ENCODE measurements around the gene SPG21. TPM values are rescaled to one million over a fixed set of nuclear protein-coding genes. Genes with fewer than 3 reads are reported as not detected.

Gene SPG21
- total RNA-seq, 1 experiment from 2014 or later, result 89.1 TPM

- Histone ChIP-seq H3K4me1 (ENCODE audit: insufficient read depth, low read length, poor library complexity, severe bottlenecking) (peaks cover 20% of the 10 kb centered on the region), H3K27ac (ENCODE audit: low read depth, low read length, poor library complexity, severe bottlenecking) (peak overlapping the region; percentile 43), H3K4me3 (ENCODE audit: low read depth, low read length, poor library complexity, severe bottlenecking) (no peak overlapping the region), H3K36me3 (ENCODE audit: insufficient read depth, low read length, poor library complexity, severe bottlenecking) (peaks cover 22% of the 10 kb centered on the region), H3K27me3 (replicated peaks; ENCODE audit: insufficient read depth, low read depth, low read length, poor library complexity) (no peaks in the 10 kb centered on the region), H3K9me3 (ENCODE audit: low read depth, low read length, poor library complexity, severe bottlenecking) (no peaks in the 10 kb centered on the region)
- intact Hi-C loops (cut with micrococcal nuclease; ENCODE audit: unreplicated experiment), result no loop called here
- DNase-seq (ENCODE audit: low spot score), result no peak
- ChIA-PET CTCF (interaction anchor here (0.6 kb wide), 1 partner anchor 33 kb away, joined by 9 read pairs; no protein-coding TSS in a partner anchor), POLR2A (ENCODE audit: low non-redundant PET) (no interaction called here)
- BruUV-seq (replicated peaks), result no TSS peak
- no peak for TF ChIP-seq CTCF (conservative IDR thresholded peaks at IDR 0.05; ENCODE audit: low read depth, low read length)
- no peak for TF ChIP-seq EZH2 (IDR thresholded peaks at IDR 0.05; ENCODE audit: borderline replicate concordance, low read depth, low read length, poor library complexity, severe bottlenecking)
Observed at GRCh38 chr15:64981812-64982431, 7.8 kb downstream of the SPG21 start.

DNA sequence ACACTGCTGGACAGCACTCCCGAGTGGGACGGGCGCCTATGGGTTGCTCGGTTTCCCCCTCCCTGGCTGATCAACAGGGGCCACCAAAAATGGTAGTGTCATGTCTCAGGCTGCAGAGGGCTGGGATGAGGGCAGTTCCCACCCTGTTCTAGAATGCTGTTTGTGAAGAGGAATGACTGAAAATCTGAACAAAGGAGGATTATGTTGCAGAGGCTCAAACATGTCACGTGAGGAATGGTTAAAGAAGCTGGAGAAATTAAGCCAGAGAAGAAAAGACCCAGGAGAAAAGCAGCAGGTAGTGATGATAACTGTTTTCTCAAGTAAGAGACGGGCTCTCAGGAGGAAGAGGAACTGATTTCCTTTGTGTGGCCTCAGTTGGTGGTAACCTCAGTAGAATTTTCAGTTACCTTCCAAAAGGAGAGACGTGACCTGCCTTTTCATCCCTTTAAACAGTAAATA is 10.4 kb downstream of the SPG21 start:
- intact Hi-C loops (cut with micrococcal nuclease; ENCODE audit: unreplicated experiment), result no loop called here
- TF ChIP-seq EZH2 (IDR thresholded peaks at IDR 0.05; ENCODE audit: borderline replicate concordance, low read depth, low read length, poor library complexity, severe bottlenecking) (no peak), CTCF (conservative IDR thresholded peaks at IDR 0.05; ENCODE audit: low read depth, low read length) (no peak)
- no peak for DNase-seq (ENCODE audit: low spot score)
- Histone ChIP-seq H3K4me1 (ENCODE audit: insufficient read depth, low read length, poor library complexity, severe bottlenecking) (peaks cover 3% of the 10 kb centered on the region), H3K9me3 (ENCODE audit: low read depth, low read length, poor library complexity, severe bottlenecking) (no peaks in the 10 kb centered on the region), H3K27me3 (replicated peaks; ENCODE audit: insufficient read depth, low read depth, low read length, poor library complexity) (no peaks in the 10 kb centered on the region), H3K27ac (ENCODE audit: low read depth, low read length, poor library complexity, severe bottlenecking) (no peak overlapping the region), H3K4me3 (ENCODE audit: low read depth, low read length, poor library complexity, severe bottlenecking) (no peak overlapping the region), H3K36me3 (ENCODE audit: insufficient read depth, low read length, poor library complexity, severe bottlenecking) (peaks cover 42% of the 10 kb centered on the region)
- ChIA-PET CTCF (no interaction called here), POLR2A (ENCODE audit: low non-redundant PET) (no interaction called here)
- no TSS peak for BruUV-seq (replicated peaks)

DNA sequence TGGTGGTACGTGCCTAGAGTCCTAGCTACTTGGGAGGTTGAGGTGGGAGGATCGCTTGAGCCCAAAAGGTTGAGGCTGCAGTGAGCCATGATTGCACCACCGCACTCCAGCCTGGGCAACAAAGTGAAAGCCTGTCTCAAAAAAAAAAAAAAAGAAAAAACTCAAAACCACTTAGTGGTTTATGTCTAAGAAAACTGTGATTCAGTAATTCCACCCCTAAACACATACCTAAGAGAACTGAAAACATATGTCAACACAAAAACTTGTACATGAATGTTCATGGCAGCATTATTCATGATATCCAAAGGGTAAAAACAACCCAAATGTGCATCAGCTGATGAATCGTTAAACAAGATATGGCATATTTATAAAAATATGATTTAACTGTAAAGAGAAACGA is 14.3 kb downstream of the SPG21 start:
- TF ChIP-seq EZH2 (IDR thresholded peaks at IDR 0.05; ENCODE audit: borderline replicate concordance, low read depth, low read length, poor library complexity, severe bottlenecking) (no peak), CTCF (conservative IDR thresholded peaks at IDR 0.05; ENCODE audit: low read depth, low read length) (no peak)
- Histone ChIP-seq H3K27ac (ENCODE audit: low read depth, low read length, poor library complexity, severe bottlenecking) (no peak overlapping the region), H3K27me3 (replicated peaks; ENCODE audit: insufficient read depth, low read depth, low read length, poor library complexity) (no peaks in the 10 kb centered on the region), H3K36me3 (ENCODE audit: insufficient read depth, low read length, poor library complexity, severe bottlenecking) (peaks cover 60% of the 10 kb centered on the region), H3K4me1 (ENCODE audit: insufficient read depth, low read length, poor library complexity, severe bottlenecking) (no peaks in the 10 kb centered on the region), H3K4me3 (ENCODE audit: low read depth, low read length, poor library complexity, severe bottlenecking) (no peak overlapping the region), H3K9me3 (ENCODE audit: low read depth, low read length, poor library complexity, severe bottlenecking) (no peaks in the 10 kb centered on the region)
- intact Hi-C loops (cut with micrococcal nuclease; ENCODE audit: unreplicated experiment), result no loop called here
- CTCF ChIA-PET, result interaction anchor here (0.6 kb wide), 1 partner anchor 1369 kb away, joined by 4 read pairs; no protein-coding TSS in a partner anchor
- DNase-seq (ENCODE audit: low spot score), result no peak
- POLR2A ChIA-PET (ENCODE audit: low non-redundant PET), result no interaction called here
- no TSS peak for BruUV-seq (replicated peaks)
